Measurements from ENCODE around the gene ABCA7. TPM values are rescaled to one million over a fixed set of nuclear protein-coding genes. Genes with fewer than 3 reads are reported as not detected.

ABCA7 gene
- total RNA-seq, 2 donors from 2014 or later: 6.0 to 7.0 TPM

DNA sequence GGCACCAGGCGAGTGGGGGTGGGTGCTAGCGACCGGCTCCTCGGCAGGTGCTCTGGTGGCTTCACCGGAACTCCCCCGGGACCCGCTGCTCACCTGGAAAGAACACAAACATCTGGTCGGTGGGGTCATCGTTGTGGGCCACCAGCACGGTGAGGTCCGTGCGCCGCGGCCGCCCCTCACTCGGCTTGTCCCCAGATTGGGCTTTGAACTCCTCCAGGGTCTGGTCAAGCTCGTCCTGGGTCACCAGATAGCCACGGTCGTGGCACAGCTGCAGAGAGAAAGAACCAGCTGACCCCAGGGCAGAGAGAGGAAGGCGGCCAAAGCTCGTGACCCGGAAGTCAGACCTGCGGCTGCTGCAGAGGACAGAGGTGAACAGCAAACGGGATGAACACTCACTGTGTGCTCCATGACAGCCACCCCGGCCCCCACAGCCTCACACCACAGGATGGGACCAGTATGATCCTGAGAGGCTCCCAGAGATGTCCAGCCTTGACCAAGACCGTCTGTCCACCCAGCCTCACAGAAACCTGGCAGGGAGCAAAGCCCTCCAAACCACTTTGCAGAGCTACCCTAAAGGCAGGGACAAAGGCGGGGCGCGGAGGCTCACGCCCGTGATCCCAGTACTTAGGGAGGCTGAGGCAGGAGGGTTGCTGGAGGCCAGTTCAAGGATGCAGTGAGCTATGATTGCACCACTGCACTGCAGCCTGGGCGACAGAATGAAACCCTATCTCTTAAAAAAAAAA, 54.1 kb downstream of the ABCA7 start:
- Histone ChIP-seq H3K36me3 (peaks cover 9% of the 10 kb centered on the region), H3K9me3 (no peaks in the 10 kb centered on the region), H3K27me3 (replicated peaks; ENCODE audit: insufficient read depth) (no peaks in the 10 kb centered on the region), H3K4me3 (peak overlapping the region; percentile 98), H3K27ac (no peak overlapping the region), H3K4me1 (ENCODE audit: control insufficient read depth in 1 of 2, low read depth in 2 of 2) (peaks cover 13 to 35% of the 10 kb centered on the region in 2 donors)
- TF ChIP-seq, protein P1, sequence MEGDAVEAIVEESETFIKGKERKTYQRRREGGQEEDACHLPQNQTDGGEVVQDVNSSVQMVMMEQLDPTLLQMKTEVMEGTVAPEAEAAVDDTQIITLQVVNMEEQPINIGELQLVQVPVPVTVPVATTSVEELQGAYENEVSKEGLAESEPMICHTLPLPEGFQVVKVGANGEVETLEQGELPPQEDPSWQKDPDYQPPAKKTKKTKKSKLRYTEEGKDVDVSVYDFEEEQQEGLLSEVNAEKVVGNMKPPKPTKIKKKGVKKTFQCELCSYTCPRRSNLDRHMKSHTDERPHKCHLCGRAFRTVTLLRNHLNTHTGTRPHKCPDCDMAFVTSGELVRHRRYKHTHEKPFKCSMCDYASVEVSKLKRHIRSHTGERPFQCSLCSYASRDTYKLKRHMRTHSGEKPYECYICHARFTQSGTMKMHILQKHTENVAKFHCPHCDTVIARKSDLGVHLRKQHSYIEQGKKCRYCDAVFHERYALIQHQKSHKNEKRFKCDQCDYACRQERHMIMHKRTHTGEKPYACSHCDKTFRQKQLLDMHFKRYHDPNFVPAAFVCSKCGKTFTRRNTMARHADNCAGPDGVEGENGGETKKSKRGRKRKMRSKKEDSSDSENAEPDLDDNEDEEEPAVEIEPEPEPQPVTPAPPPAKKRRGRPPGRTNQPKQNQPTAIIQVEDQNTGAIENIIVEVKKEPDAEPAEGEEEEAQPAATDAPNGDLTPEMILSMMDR (IDR thresholded peaks at IDR 0.05): no peak
- DNase-seq (ENCODE audit: low spot score) (no peak), ATAC-seq (ENCODE audit: insufficient number of reproducible peaks, low FRiP score, low read depth) (no peak)

DNA sequence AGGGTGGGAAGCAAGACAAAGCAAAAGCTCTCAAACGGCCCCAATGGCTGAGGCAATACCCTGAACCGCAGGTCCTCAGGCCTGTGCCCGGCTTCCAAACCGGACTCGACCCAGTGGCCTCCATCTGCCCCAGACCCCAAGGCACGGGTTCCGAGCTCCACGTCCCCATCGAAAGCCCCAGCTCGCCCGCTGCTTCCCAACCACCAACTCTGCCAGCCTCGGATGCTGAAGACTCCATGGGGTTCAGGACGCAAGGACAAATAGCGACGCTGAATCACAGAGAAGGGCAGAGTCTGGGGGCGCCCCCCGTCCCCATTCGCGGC, 54.7 kb downstream of the ABCA7 start:
- ATAC-seq (ENCODE audit: insufficient number of reproducible peaks, low FRiP score, low read depth): no peak
- TF ChIP-seq, protein P1 (IDR thresholded peaks at IDR 0.05): no peak
- Histone ChIP-seq H3K9me3 (no peaks in the 10 kb centered on the region), H3K36me3 (peaks cover 9% of the 10 kb centered on the region), H3K27me3 (replicated peaks; ENCODE audit: insufficient read depth) (no peaks in the 10 kb centered on the region), H3K27ac (peak overlapping the region in 1 of 2 donors; percentile 45), H3K4me3 (peak overlapping the region; percentile 98), H3K4me1 (ENCODE audit: control insufficient read depth in 1 of 2, low read depth in 2 of 2) (peaks cover 17 to 41% of the 10 kb centered on the region in 2 donors)
- no peak for DNase-seq (ENCODE audit: low spot score)

DNA sequence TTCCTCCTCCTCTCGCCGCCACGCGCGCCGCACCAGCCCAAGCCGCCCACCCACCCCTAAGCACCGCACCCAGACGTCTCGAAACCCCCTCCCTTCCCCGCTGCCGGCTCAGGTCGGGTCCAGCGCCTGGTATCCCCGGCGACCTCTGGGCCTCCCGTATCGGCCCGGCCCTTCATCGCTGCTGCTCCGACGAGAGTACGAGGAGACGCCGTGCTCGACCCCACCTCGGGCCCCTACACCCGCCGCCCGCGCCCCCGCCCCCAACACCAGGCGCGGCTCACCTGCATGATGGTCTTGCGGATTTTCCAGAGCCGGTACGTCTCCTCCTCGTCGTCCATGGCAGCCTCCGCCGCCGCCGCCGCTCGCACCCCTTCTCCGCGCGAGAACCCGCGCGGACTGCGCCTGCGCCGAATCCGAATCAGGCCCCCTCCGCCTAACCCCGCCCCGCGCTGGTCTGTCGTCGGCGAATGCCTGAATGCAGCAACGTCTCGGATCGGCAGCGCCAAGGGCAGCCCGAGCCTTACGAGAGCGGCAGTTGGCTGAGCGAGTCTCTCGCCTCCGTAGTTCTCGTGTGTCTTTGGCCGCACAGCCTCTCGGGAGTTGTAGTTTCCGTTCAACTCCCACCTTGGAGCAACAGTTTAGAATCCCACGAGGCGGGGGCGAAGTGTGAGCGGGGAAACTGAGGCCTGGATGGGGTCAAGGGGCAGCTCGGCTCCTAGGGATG, 55.2 kb downstream of the ABCA7 start, which contains the start of gene POLR2E:
Gene POLR2E, minus strand, starts transcription at position 398 of the 724 bp plus-strand sequence. Its CDS starts 60 bp downstream, at position 338.
- Histone ChIP-seq H3K36me3 (peaks cover 9% of the 10 kb centered on the region), H3K4me1 (ENCODE audit: control insufficient read depth in 1 of 2, low read depth in 2 of 2) (peaks cover 19 to 46% of the 10 kb centered on the region in 2 donors), H3K27me3 (replicated peaks; ENCODE audit: insufficient read depth) (no peaks in the 10 kb centered on the region), H3K9me3 (no peaks in the 10 kb centered on the region), H3K4me3 (peak within 1 kb of the TSS; percentile 98), H3K27ac (peak within 1 kb of the TSS in 1 of 2 donors; percentile 45)
- TF ChIP-seq, protein P1 (IDR thresholded peaks at IDR 0.05): no peak
- DNase-seq (ENCODE audit: low spot score) (peak; percentile 92), ATAC-seq (ENCODE audit: insufficient number of reproducible peaks, low FRiP score, low read depth) (peak; percentile 84)

DNA sequence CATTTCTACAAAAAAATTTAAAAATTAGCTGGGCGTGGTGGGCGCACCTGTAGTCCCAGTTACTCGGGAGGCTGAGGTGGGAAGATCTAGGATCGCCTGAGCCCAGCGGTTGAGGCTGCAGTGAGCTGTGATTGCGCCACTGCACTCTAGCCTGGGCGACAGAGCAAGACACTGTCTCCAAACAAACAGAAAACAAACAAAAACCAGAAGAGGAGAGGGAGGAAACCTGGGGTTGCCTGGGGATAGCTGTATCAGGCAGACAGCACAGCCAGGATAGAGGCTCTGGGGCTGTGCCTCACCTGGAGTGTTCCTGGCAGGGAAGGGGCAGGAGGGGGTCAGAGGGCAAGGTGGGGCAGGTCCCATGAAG, 57.9 kb downstream of the ABCA7 start:
- TF ChIP-seq, protein P1 (IDR thresholded peaks at IDR 0.05): no peak
- H3K27ac ChIP-seq: peak overlapping the region; percentile 34 to 99
- no peak for DNase-seq (ENCODE audit: low spot score)
- H3K27me3 ChIP-seq (replicated peaks; ENCODE audit: insufficient read depth): no peaks in the 10 kb centered on the region
- peaks cover 5% of the 10 kb centered on the region for H3K36me3 ChIP-seq
- peaks cover 37 to 71% of the 10 kb centered on the region in 2 donors for H3K4me1 ChIP-seq (ENCODE audit: control insufficient read depth in 1 of 2, low read depth in 2 of 2)
- H3K4me3 ChIP-seq: no peak overlapping the region
- no peaks in the 10 kb centered on the region for H3K9me3 ChIP-seq
- no peak for ATAC-seq (ENCODE audit: insufficient number of reproducible peaks, low FRiP score, low read depth)
